ENCODE results near the gene CES2. TPM values are rescaled to one million over a fixed set of nuclear protein-coding genes. Genes with fewer than 3 reads are reported as not detected.
A peak's percentile ranks its signal among the peaks of the same experiment; 100 is the strongest.

Gene CES2
- total and polyA plus RNA-seq, 2 donors (not counting 1 experiment from before 2014, with no cell fraction given), result 23.5 to 47.8 TPM

DNA sequence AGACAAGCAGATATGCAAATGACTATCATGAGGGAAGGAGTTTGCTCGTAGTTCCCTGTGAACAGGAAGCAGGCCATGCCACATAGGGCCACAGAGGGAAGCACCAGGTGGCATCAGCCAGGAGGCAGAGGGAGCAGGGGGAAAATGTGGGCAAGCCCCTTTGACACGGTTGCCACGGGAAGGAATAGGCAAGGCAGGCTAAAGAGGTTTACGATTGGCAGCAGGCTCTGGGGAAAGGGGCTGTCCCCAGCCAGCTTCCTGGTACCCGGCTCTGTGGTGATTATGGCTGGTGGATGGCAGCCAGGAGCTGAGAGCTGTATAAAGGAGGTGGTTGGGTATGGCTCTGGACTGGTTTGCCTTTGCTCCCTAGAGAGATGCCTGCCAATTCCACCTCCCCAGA is 26.6 kb downstream of the CES2 start:
- H3K27ac Mint-ChIP-seq, result no peak overlapping the region
- 2% methylated on average over 4 of the region's 5 CpGs for WGBS (ENCODE audit: insufficient coverage)
- Histone ChIP-seq H3K4me3 (ENCODE audit: control extremely low read depth in 1 of 5, extremely low read depth in 1 of 5, insufficient read depth in 1 of 5, low read depth in 2 of 5, low read length in 4 of 5) (no peak overlapping the region), H3K9me3 (ENCODE audit: control extremely low read depth in 1 of 3, control insufficient read depth in 2 of 3, insufficient read depth in 1 of 3, low read length in 2 of 3) (peaks cover 0 to 3% (median 0%) of the 10 kb centered on the region in 3 donors), H2AFZ (ENCODE audit: insufficient read depth, low read depth, low read length, poor library complexity, severe bottlenecking) (peak overlapping the region; percentile 88), H3K27me3 (replicated peaks in 1 of 4; ENCODE audit: control extremely low read depth in 1 of 4, control insufficient read depth in 3 of 4, insufficient read depth in 4 of 4, low read length in 3 of 4) (no peaks in the 10 kb centered on the region), H3K4me1 (ENCODE audit: control insufficient read depth in 2 of 2, insufficient read depth in 2 of 2, low read length in 2 of 2) (peaks cover 7 to 14% of the 10 kb centered on the region in 2 donors), H3K79me2 (ENCODE audit: control insufficient read depth, insufficient read depth, low read length) (no peaks in the 10 kb centered on the region), H3K27ac (ENCODE audit: low read length in 2 of 2) (peak overlapping the region; percentile 20 to 23), H3K36me3 (replicated peaks in 1 of 2; ENCODE audit: control extremely low read depth in 1 of 2, control insufficient read depth in 1 of 2, extremely low read depth in 1 of 2, insufficient read depth in 2 of 2, low read length in 1 of 2) (no peaks in the 10 kb centered on the region), H3K9ac (ENCODE audit: low read length) (no peak overlapping the region), H4K20me1 (ENCODE audit: control insufficient read depth, insufficient read depth, low read length, poor library complexity, severe bottlenecking) (no peaks in the 10 kb centered on the region), H3K4me2 (replicated peaks; ENCODE audit: low read depth, low read length, poor library complexity, severe bottlenecking) (peak overlapping the region; percentile 66)
- no peak for ATAC-seq (ENCODE audit: low read depth)
- intact Hi-C loops (cut with micrococcal nuclease), result no loop called here
- H3K4me3 Mint-ChIP-seq, result peak overlapping the region; percentile 53
- TF ChIP-seq EZH2 (IDR thresholded peaks at IDR 0.05; ENCODE audit: borderline replicate concordance, insufficient read depth, low read depth, low read length, poor library complexity, severe bottlenecking), result no peak
- TF ChIP-seq CTCF (IDR thresholded peaks at IDR 0.05), result no peak
- peak; percentile 41 for DNase-seq
- peaks cover 12% of the 10 kb centered on the region for H3K27me3 Mint-ChIP-seq
- no peaks in the 10 kb centered on the region for H3K9me3 Mint-ChIP-seq (ENCODE audit: insufficient read depth)
- H3K4me1 Mint-ChIP-seq, result peaks cover 14% of the 10 kb centered on the region
- CTCF ChIA-PET, result interaction anchor here (0.9 to 1.9 kb wide), 3 partner anchors 10 to 223 kb away, joined by 4 to 8 read pairs (median 5); no protein-coding TSS in a partner anchor
- POLR2A ChIA-PET, result interaction anchor here (0.9 kb wide), 1 partner anchor 82 kb away, joined by 3 read pairs; the partner anchor contains the start of gene PDP2

- POLR2A ChIA-PET, result interaction anchor here (0.6 kb wide), 1 partner anchor 87 kb away, joined by 3 read pairs; no protein-coding TSS in a partner anchor
These were observed 28.7 kb downstream of the CES2 start for GRCh38 chr16:66964049-66964448.

More at GRCh38 chr16:66964049-66964448, 28.7 kb downstream of the CES2 start:
- Mint-ChIP-seq H3K9me3 (ENCODE audit: insufficient read depth) (no peaks in the 10 kb centered on the region), H3K4me3 (no peak overlapping the region), H3K4me1 (peaks cover 14% of the 10 kb centered on the region), H3K27ac (no peak overlapping the region), H3K27me3 (peaks cover 3% of the 10 kb centered on the region)
- H3K9me3 ChIP-seq (ENCODE audit: control extremely low read depth in 1 of 3, control insufficient read depth in 2 of 3, insufficient read depth in 1 of 3, low read length in 2 of 3), result peaks cover 0 to 3% (median 0%) of the 10 kb centered on the region in 3 donors
- H3K4me1 ChIP-seq (ENCODE audit: control insufficient read depth in 2 of 2, insufficient read depth in 2 of 2, low read length in 2 of 2), result peaks cover 7 to 14% of the 10 kb centered on the region in 2 donors
- H3K79me2 ChIP-seq (ENCODE audit: control insufficient read depth, insufficient read depth, low read length), result no peaks in the 10 kb centered on the region
- 90% methylated on average over 6 of the region's 6 CpGs for WGBS (ENCODE audit: insufficient coverage)
- no peak overlapping the region for H2AFZ ChIP-seq (ENCODE audit: insufficient read depth, low read depth, low read length, poor library complexity, severe bottlenecking)
- no peak overlapping the region for H3K27ac ChIP-seq (ENCODE audit: low read length in 2 of 2)
- H3K27me3 ChIP-seq (replicated peaks in 1 of 4; ENCODE audit: control extremely low read depth in 1 of 4, control insufficient read depth in 3 of 4, insufficient read depth in 4 of 4, low read length in 3 of 4), result no peaks in the 10 kb centered on the region
- CTCF ChIA-PET, result interaction anchor here (1.1 kb wide), 1 partner anchor 191 kb away, joined by 3 read pairs; no protein-coding TSS in a partner anchor
- no peak overlapping the region for H3K9ac ChIP-seq (ENCODE audit: low read length)
- H4K20me1 ChIP-seq (ENCODE audit: control insufficient read depth, insufficient read depth, low read length, poor library complexity, severe bottlenecking), result no peaks in the 10 kb centered on the region
- intact Hi-C loops (cut with micrococcal nuclease), result no loop called here
- no peaks in the 10 kb centered on the region for H3K36me3 ChIP-seq (replicated peaks in 1 of 2; ENCODE audit: control extremely low read depth in 1 of 2, control insufficient read depth in 1 of 2, extremely low read depth in 1 of 2, insufficient read depth in 2 of 2, low read length in 1 of 2)
- H3K4me3 ChIP-seq (ENCODE audit: control extremely low read depth in 1 of 5, extremely low read depth in 1 of 5, insufficient read depth in 1 of 5, low read depth in 2 of 5, low read length in 4 of 5), result no peak overlapping the region
- no peak for DNase-seq
- TF ChIP-seq CTCF (IDR thresholded peaks at IDR 0.05) (no peak), EZH2 (IDR thresholded peaks at IDR 0.05; ENCODE audit: borderline replicate concordance, insufficient read depth, low read depth, low read length, poor library complexity, severe bottlenecking) (no peak)
- no peak for ATAC-seq (ENCODE audit: low read depth)
- H3K4me2 ChIP-seq (replicated peaks; ENCODE audit: low read depth, low read length, poor library complexity, severe bottlenecking), result no peak overlapping the region

Data from B cell (primary cell).